ENCODE data around the gene RRP1B.
A peak's percentile ranks its signal among the peaks of the same experiment; 100 is the strongest.
"Not testable (repeated sequence)": the region's sequence is repeated elsewhere in the genome, so short reads cannot be mapped to it uniquely, and the experiment has no call there.

The RRP1B gene

DNA sequence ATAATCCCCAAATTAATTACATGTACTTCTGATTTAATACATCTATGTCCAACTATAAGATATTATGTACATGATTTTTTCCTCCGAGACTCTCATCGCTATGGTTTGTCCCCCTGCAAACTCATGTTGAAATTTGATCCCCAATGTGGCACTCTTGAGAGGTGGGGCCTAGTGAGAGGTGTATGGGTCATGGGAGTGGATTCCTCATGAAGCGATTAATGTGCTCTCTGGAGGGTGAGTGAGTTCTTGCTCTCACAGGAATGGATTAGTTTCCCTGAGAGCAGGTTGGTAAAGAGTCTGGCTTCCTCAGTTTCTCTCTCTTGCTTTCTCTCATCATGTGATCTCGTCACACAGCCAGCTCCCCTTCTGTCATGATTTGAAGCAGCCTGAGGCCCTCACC lies 16.2 kb upstream of the RRP1B start:
- no peak for DNase-seq

DNA sequence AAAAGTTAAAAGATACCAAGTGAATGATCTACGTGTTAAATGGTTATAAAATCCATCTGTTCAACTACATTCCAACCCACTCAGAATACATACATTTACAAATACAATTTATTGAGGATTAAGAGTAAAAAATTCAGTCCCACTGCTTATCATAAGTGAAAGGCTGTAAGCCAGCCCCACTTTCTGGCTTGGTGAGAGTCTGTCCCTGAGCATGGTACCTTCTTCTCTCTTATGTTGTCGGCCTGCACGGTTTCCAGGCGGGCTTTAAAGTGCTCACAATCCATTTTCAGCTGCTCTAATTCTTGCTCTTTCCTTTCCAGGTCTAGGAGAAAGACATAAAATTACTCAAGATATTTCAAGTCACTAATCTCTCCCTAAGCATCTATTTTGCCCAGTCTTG lies 15.3 kb upstream of the RRP1B start:
- no peak for DNase-seq

DNA sequence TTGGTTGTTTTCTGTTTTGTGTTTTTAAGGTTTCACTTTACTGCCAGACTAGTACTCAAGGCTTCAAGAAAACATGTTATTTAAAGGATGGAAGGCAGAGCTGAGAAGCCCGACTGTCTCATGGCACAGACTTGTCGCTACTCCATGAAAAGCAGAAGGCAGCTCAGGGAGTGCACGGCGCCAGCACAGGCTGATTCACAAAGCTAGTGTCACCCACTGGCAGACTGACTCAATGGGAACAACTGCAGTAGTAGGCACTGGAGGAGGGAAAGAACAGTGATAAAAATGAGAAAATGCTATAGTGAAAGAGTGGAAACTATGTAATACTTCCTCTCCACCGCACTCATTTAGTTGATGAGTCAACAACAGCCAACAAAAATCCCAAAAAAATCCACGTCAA lies 14.8 kb upstream of the RRP1B start:
- DNase-seq: no peak

DNA sequence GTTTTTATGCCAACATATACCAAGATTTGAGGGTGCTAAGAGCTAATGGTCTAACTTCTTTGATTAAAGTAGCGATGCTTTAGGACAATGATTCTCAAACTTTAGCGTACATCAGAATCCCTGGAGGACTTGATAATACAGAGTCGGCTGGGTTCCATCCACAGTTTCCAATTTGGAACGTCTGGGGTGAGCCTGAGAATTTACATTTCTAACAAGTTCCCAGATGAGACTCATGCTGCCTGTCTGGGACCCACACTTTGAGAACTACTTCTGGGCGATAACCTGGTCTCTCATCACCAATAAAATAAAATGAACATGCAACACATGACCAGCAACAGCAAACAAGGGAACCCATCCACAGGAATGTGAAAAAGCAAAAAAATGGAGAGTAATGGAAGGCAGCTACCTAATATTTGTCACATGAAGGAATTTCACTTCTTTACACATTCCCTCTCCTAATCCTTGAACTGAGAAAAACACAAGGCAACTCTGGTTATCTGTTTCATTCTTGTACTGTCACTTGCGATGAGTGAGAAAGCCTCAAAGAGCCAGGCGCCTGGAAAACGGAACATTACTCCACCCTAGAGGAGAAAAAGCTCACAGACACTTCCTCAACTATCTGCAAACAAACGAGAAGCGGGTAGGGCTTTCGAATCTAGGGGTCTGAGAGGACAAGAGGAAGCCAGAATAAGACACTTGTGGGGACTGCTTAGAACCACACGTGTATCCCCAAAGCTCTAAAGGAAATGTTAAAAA lies 14.0 kb upstream of the RRP1B start:
- no peak for DNase-seq

DNA sequence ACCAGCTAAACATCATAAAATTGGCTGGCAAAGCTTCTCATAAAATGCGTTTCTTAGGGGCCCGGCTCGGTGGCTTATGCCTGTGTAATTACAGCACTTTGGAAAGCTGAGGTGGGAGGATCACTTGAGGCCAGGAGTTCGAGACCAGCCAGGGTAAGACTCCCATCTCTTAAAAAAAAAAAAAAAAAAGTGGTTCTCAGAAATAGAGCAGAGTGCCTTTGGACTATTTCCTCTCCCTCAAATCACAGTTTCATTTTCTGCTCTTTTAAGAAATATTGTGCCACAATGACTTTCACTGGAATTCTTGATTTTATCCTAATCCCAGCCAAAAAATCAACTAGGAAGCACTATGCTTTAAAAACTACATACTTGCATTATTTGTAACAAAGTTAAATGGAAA lies 13.4 kb upstream of the RRP1B start:
- no peak for DNase-seq

DNA sequence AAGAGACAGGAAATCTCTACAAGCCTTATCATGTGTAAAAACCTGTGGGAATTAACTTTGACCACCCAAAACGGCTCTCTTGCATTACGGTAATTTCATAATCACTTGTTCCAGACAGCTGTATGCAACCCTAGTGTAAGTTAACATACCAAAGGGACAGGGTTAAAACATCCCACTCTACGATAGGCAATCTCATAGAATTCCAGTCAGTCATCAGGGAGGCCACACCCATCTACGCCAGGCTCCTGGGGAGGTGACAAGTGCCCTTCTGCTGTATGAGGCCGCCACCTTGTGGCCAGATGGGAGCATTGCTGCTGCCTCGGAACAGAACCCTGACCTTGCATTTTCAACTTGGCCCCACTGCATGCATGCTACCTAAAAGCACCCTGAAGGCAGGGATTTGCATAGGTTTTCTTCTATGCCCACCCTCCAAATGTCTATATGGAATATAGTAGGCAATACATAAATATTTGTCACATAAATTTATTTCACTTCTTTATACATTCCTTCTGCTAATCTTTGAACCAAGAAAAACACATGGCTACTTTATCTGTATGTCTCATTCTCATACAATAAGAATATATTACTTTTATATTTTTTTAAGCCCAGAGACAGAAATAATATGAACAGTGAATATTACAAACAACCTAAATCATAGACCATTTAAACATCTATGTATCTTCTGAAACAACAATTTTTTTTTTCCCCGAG lies 12.7 kb upstream of the RRP1B start:
- peak; percentile 78 for DNase-seq

DNA sequence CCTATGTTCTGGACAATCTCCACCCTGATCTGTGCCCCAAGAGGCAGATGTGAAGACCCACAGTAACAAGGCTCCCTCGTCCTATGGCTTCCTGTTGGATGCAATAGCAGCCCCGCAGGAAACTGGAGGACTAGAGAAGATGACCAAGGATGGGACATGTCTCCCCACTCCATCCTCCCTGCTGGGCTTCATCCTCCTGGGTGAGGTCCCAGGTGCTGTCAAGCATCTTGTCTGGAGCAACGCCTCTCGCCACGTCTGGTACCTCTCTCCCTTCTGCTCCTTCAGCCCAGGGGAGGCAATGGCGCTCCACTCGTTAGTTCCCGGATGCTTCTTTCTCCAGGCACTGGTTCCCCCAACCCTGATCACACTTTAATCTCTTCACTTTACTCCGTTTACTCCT lies 11.2 kb upstream of the RRP1B start:
- DNase-seq: no peak

DNA sequence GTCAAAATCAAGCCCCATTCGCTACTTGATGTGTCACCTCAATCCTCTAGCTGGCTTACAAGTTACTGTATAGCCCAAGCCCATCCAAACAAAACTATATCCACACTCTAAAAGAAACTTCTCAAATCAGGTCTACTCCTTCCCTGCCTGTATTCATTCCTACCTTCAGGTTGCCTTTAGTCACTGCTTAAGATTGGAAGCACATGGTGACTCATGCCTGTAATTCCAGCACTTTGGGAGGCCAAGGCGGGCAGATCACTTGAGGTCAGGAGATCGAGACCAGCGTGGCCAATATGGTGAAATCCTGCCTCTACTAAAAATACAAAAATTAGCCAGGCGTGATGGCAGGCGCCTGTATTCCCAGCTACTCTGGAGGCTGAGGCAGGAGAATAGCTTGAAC lies 7.4 kb upstream of the RRP1B start:
- not testable (repeated sequence) for DNase-seq

DNA sequence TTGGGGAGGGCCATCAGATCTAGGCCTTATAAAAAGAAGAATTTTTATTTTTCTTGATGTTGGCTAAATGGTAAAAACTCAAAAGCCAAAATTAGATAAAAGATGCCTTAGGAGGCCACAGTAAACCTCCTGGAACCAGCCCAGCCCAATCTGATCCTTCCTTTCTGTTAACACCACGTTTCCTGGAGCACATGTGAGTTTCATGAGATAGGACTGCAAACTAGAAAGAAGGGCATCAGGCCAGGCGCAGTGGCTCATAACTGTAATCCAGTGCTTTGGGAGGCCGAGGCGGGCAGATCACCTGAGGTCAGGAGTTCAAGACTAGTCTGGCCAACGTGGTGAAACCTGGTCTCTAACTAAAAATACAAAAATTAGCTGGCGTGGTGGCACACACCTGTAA lies 6.7 kb upstream of the RRP1B start:
- DNase-seq: no peak

DNA sequence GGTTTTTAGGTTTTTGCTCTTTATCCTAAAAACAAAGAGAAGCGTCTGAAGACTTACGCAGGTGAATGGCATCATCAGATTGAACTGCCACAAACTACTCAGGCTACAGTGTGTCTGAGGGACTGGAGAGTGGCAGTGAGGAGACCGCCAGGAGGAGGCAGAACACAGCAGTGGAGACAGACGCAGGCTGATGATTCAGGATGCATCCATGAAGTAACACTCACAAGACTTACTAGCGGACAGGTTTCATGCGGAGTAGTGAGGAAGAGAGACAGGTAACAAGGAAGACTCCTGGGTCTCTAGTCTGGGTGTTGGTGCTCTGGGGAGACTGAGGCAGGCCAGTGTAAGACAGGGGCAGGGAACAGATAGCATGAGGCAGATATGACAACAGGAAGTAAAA lies 5.7 kb upstream of the RRP1B start:
- DNase-seq: no peak

DNA sequence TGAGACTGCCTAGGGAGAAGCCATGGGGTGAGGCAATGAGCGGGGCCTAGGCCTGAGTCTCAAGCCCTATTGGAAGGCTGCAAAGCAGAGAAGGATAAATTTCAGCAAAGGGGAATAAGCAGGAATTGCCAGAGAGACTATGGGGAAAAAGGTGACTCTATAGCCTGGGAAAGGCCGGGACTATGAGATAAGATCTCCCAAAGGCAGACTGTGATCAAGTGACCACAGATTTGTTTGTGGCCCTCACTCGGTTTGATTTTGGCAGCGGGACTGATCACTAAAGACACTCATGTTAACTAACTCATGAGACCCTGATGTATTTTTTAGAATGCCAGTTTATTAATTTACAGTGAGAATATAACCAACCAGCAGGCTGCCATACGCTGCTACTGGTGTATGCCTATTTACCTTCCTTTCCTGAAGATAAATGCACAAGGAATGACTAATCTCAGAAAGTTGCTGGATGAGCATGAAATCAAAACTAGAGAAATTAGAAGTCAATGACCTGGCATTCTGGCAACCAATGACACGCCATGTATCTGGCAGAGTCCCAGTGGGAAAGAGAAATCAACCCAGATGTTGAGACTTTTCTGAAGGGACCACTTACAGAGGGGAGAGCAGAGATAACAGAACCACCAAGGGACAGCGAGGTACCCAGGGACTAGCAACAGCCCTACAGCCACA lies 4.4 kb upstream of the RRP1B start:
- DNase-seq: no peak

DNA sequence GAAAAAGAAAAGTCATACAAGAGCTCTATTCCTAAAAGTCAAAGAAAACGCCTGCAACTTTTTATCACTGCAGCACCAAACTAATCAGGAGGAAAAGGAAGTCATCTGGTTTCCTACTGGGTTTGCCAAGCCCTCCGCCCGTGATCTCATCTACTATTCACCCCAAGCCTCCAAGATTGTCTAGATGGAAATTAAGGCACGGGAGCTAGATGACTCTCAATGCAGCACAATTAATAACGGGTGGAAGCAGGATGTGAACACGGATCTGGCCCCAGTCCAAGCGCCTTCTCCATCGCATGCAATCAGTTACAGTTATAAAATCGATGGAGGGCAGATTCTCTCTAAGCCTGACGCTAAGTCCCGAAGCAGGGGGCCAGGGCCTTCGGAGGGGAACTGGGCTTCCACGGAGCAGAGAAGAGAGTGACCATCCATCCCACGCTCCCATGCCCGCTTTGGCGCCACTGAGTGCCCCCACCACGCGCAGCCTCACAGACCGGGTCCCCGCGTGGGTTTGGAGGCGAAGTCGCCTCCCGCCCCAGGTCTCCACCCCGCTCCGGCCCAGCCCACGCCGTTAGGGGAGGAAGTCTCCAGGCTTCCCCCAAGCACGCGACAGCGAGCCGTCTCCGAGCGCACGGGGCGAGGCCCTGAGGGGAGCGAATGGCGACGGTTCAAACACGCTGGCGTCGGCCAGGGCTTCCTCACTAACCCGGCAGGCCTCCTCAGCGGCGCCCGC lies 1.8 kb upstream of the RRP1B start:
- no peak for DNase-seq

DNA sequence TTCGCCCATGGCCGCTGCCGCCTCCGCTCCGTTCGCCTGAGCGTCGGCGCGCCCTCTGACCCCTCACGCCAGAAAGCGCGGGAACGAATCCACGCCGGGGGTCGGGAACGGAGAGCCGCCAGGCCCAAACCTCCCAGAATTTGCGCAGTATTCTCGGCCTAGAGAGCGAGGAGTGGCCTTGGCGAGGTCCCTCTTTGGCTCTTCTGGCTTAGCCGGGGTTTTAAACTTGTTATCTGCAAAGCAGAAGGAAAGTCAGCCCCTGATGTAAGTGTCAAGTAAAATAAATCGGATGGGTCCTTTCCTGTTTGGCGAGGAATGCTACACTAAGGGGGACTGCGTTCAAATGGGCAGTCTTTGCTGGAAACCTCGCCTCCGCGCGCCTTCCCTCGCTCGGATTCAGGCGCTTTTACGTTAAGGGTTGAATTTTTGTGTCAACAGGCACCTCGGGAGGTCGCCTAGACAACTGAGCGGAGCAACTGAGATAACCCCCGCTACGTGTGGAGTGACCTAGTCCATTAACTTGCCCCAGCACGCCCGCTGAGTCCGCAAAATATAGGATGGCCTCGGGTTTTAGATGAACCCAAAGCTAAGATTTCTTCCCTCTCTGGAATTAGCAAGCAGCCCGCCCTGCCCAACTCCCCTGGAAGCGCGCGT lies 1.1 kb upstream of the RRP1B start:
- DNase-seq: no peak

DNA sequence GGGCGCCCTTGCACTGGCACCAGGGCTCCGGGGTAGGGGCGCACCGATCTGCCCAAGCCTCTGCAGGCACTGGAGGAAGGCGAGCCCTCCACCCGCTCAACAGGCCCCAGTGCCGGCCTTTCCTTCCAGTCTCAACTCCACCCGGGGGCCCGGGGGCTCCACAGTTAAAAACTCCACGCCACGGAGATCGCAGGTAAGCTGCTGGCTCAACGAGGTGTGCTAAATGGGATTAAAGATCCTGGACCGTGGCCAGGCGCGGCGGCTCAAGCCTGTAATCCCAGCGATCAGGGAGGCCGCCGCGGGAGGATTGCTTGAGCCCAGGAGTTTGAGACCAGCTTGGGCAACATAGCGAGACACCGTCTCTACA lies 608 bp upstream of the RRP1B start:
- DNase-seq: no peak

DNA sequence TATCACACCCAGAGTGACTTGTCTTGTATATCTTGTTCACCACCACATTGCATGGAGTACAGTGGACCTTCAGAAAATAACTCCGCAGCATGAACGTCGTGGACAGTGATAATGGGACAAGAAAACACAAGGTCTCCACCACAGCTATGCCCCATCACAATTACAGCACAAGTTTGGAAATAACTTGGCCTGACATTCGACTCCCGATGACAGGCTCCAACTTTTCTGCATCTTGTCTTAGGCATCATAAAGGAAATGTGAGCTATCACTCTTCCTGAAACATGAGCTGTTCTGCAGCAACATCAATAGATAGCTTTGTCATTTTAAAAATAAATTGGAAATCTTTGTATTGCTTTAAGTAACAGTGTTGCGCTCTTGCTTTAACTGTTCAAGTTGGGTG lies 2.9 kb downstream of the RRP1B start:
- DNase-seq: no peak

DNA sequence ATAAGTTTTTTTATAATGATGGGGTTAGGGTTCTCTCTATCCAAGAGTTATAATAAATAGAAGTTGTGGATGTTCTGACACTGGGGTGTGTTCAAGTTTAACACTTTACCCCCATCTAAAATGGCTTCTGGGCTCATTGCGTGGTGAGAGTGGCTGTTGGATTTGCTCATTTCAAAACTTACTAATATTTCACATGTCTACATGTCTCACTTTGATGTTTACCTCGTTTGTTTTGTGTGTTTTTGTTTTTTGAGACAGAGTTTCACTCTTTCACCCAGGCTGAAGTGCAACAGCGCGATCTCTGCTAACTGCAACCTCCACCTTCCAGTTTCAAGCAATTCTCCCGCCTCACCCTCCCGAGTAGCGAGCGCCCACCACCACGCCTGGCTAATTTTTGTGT lies 3.7 kb downstream of the RRP1B start:
- DNase-seq: no peak

DNA sequence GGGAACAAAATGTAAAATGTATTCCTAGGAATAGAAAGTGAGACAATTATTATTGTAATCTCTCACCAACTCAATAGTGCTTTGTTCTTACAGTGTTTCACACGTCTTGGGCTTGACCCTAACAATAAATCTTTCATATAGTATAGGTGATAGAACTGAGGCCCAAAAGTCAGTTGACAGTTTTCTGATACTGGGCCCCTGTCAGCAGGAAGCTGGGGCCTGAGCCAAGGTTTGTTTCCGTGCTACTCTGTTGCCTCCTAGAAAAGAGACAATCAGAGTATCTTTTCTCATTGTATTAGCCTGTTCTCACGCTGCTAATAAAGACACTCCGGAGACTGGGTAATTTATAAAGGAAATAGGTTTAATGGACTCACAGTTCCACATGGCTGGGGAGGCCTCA lies 5.0 kb downstream of the RRP1B start:
- no peak for DNase-seq

DNA sequence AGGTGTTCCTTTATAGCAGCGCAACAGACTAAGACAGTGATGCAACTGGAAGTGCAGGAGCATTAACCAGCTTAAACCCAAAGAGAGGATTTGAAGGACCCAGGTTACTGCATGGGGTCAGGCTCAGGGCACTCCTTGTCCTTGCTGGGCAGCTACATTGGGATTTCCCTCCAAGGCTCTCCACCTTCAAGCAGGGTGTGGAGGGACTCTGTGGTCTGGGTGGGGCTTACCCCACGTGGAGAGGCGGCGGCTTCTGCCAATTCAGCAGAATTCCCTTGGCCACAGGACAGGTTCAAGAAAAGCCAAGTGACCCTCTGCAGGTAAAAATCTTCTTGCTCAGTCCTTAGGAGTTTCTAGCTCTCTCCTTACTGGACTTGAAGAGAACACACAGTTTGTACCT lies 6.5 kb downstream of the RRP1B start:
- DNase-seq: no peak

DNA sequence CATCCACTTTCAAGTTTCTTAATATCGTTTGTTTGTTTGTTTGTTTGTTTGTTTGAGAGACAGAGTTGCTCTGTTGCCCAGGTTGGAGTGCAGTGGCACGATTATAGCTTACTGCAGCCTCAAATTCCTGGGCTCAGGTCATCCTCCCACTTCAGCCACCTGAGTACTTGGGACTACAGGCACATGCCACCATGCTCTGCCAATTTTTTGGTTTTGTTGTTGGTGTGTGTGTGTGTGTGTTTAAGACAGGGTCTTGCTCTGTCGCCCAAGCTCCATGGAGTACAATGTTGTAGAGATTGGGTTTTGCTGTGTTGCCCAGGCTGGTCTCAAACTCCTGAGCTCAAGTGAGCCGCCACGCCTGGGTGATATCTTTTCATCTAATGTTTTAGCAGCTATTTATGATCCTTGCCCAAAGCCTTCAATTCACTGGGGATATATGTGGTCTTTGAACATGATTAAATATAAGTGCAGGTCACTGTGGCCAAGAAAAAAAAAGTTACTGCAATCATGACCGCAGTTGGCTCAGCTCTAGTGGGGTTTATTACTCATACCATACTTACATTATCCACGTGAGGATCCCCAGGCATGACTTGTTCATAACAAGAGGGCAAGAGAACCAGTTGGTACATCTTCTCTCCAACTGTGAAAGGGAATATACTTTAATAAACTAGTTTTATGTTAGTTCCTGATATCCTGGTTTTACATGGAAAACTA lies 8.0 kb downstream of the RRP1B start:
- DNase-seq: no peak

DNA sequence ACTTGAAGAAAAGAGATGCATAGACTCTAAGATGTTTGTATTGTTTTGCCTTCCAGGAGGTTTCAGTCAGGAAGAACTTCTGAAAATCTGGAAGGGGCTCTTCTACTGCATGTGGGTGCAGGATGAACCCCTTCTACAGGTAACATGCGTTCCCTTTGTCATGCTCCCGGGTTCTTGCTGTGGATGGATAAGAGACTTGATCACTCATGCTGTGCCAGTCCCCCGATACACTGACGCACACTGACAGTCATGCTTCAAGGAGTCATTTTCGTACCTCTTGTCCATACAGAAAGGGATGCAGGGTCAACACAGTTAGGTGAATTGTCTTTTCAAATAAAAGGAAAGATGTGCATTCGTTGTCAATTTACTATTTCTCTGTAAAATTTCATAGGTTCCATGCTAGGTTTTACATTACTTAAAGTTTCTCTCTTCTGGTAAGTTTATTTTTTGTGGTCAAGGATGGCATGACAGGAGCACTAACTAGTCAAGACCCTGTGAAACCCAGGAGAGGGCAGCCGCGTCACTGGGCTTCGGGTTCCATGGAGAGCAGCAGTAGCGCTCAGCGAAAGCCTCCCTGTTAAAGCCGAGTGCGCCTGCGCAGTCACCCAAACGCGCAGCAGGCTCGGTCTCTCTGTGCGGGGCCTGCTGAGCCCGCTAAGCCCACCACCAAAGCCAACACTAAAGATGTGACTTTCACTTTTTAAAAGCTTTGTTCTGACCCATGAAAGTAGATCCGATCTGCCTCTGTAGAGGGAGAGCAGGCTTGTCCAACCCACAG lies 10.7 kb downstream of the RRP1B start:
- no peak for DNase-seq

DNA sequence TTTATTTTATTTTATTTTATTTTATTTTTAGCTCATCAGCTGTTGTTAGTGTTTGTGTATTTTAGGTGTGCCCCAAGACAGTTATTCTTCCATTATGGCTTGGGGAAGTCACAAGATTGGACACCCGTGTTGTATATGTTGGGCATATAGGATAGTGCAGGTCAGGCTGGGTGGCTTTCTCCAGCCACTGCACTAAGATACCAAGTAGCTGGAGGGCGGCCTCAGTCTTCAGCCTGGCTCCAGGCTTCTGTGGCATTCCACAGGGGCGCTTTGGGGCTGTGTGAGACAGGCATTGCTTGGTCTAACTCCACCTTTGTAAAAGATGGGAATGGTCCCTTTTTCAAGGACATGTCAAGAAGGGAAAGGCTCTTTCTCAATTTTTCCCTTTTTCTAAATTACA lies 16.5 kb downstream of the RRP1B start:
- no peak for DNase-seq

DNA sequence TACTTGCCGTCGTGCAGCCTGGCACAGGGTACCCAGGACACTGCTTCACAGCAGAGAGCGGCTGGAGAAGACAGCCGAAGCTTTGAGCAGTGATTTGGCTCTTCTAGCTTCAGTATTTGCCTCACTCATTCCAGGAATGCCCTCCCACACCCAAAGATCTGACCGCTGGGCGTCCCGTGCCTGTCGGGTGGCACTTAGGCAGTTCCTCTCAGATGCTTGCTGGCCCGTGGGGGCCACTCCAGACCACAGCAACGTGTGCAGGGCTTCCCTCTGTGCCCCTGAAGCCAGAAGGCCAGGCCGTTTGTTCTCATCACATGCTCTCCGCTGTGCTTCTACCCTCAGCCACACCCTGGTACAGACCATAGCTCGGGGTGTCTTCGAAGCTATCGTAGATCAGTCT lies 17.0 kb downstream of the RRP1B start:
- DNase-seq: no peak
